T-helper 1 cell treated with Interleukin-12 subunit alpha and Interleukin-12 subunit beta and Interleukin-4 antibody, amounts not matched to agents 30 μg/mL and 1 μg/mL, for 36 hours (primary cell): Measurements from ENCODE around the gene CDKAL1.
"Not testable (repeated sequence)": the region's sequence is repeated elsewhere in the genome, so short reads cannot be mapped to it uniquely, and the experiment has no call there.

Source experiments
- H3K27ac Mint-ChIP-seq: one replicate; pipeline ENCODE4 v1.8.0; 2021; ENCODE audit warnings: mild to moderate bottlenecking, mixed read lengths
- H3K27me3 Mint-ChIP-seq: one replicate; pipeline ENCODE4 v1.8.0; 2021; ENCODE audit warnings: low read depth, mixed read lengths
- H3K36me3 Mint-ChIP-seq: one replicate; pipeline ENCODE4 v1.8.0; 2021; ENCODE audit warnings: low read depth, mixed read lengths
- H3K4me1 Mint-ChIP-seq: one replicate; pipeline ENCODE4 v1.8.0; 2021; ENCODE audit warnings: low read depth, mixed read lengths
- H3K4me3 Mint-ChIP-seq: one replicate; pipeline ENCODE4 v1.8.0; 2021; ENCODE audit warnings: mild to moderate bottlenecking, moderate library complexity, mixed read lengths
- H3K9me3 Mint-ChIP-seq: one replicate; pipeline ENCODE4 v1.8.0; 2021; ENCODE audit warnings: mixed read lengths

Gene CDKAL1

DNA sequence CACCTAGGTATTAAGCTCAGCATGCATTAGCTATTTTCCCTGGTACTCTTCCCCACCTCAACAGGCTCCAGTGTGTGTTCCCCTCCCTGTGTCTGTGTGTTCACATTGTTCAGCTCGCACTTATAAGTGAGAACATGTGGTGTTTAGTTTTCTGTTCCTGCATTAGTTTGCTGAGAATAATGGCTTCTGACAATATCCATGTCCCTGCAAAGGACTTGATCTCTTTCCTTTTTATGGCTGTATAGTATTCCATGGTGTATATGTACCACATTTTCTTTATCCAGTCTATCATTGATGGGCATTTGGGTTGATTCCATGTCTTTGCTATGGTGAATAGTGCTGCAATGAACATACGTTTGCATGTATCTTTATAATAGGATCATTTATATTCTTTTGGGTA, 521.2 kb downstream of the CDKAL1 start:
- not testable (repeated sequence) for H3K27me3 Mint-ChIP-seq, H3K36me3 Mint-ChIP-seq, H3K4me3 Mint-ChIP-seq, H3K4me1 Mint-ChIP-seq, H3K27ac Mint-ChIP-seq
- peaks cover 26% of the 10 kb centered on the region for H3K9me3 Mint-ChIP-seq

DNA sequence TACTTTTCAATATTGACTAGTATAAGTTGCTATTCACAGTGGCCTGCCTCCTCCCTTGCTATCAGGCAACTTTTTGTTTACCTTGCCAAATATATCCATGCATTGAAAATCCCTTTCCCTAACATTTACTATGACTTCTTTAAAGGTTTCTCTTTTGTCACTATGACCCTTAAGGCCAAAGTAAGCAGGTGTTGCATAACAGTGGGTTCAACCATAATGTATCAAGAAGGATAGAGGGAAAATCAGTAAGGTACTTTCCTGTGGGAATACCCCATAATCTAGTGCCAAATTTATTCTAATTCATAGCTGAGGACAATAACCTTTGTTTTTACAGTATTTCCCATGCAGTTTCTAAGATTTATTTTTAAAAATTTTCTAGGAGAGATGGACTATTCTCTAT, 527.6 kb downstream of the CDKAL1 start:
- H3K4me3 Mint-ChIP-seq, result no peak overlapping the region
- H3K9me3 Mint-ChIP-seq, result peaks cover 20% of the 10 kb centered on the region
- peaks cover 10% of the 10 kb centered on the region for H3K36me3 Mint-ChIP-seq
- no peaks in the 10 kb centered on the region for H3K27me3 Mint-ChIP-seq
- peaks cover 2% of the 10 kb centered on the region for H3K4me1 Mint-ChIP-seq
- H3K27ac Mint-ChIP-seq, result no peak overlapping the region

DNA sequence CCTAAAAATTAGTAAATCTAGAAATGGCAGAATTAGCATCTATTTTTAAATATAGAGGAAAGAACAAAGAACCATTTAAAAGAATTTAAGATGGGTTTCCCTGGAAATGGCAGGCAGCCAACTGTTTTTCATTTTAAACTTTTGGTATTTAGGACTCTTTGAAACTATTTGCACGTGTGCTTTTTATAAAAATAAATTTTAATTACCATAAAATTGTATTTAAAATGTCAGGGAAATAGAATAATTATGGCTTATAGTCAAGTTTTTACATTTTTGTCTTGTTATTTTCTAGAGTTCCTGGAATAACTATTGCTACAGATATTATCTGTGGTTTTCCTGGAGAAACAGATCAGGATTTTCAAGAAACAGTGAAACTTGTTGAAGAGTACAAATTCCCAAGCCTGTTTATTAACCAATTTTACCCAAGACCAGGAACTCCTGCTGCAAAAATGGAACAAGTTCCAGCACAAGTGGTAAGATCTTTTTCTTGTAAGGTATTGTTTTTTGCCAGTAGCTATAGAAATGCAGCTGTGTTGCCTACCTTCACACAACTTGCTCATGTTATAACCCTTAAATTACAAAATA, 530.6 kb downstream of the CDKAL1 start:
- Mint-ChIP-seq H3K27ac (no peak overlapping the region), H3K27me3 (no peaks in the 10 kb centered on the region), H3K9me3 (peaks cover 5% of the 10 kb centered on the region), H3K4me1 (peaks cover 2% of the 10 kb centered on the region), H3K4me3 (no peak overlapping the region), H3K36me3 (peaks cover 10% of the 10 kb centered on the region)

DNA sequence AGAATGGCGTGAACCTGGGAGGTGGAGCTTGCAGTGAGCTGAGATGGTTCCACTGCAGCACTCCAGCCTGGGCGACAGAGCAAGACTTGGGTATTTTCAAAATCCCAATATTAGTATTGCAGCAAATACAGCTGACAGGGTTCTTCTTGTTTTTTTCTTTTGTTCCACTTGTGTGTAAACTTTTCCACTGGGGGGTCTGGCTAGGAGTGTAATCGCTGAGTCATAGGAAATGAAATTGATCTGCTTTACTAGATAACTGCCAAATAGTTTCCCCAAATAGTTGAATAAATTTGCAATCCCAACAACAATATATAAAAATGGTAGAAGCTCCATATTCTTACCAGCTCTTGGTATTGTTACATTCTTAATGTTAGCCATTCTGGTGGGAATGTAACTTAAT, 533.3 kb downstream of the CDKAL1 start:
- Mint-ChIP-seq H3K9me3 (peaks cover 21% of the 10 kb centered on the region), H3K36me3 (peaks cover 25% of the 10 kb centered on the region), H3K27me3 (no peaks in the 10 kb centered on the region), H3K4me3 (no peak overlapping the region), H3K4me1 (peaks cover 2% of the 10 kb centered on the region), H3K27ac (no peak overlapping the region)

DNA sequence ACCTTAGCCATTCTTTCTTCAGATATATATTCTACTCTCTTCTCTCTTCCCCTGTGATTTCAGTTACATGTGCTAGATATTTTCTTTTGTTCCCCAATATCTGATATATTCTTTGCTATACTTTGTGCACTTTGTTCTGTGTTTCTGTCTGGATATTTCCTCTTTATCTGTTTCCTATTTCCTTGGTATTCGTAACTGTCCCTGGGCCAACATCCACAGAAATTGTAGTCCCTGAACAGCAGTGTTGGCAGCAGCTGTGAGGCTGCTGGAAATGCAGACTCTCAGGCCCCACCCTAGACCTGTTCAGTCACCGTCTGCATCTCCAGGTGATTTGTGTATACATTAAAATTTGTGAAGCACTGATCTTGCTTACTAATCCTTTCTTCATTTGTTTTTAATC, 536.4 kb downstream of the CDKAL1 start:
- peaks cover 40% of the 10 kb centered on the region for H3K9me3 Mint-ChIP-seq
- H3K4me1 Mint-ChIP-seq, result no peaks in the 10 kb centered on the region
- H3K36me3 Mint-ChIP-seq, result peaks cover 39% of the 10 kb centered on the region
- H3K4me3 Mint-ChIP-seq, result no peak overlapping the region
- H3K27me3 Mint-ChIP-seq, result no peaks in the 10 kb centered on the region
- no peak overlapping the region for H3K27ac Mint-ChIP-seq

DNA sequence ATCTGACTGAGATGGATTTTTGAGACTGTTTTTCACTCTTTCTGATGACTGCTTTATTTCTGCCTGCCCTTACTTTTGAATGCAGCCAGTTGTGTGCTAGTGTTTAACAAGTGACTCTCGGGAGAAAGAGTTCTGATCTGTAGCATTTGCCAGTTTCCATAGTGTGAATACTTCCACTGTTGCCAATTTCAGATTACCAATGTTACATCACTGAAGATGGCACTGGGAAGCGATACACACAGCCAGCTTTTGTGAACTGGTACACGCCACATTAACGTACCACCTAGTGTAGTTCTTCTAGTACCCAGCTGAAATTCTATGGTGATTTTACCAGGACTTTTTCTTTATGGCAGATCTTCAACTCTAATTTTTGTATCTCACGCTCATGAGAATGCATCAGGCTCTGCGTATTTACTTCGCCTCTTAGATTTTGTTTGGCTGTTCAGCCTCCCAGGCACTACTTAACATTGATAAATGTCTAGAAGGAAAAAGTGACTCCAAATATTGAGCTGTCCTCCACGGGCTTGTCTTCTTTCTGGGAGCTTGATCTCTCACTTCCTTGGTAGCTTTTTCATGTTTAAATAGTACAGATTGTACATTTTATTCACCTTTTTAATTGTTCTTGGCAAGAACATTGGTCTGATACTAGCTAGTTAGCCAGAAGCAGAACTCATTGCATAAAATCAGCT, 537.7 kb downstream of the CDKAL1 start:
- no peak overlapping the region for H3K27ac Mint-ChIP-seq
- H3K27me3 Mint-ChIP-seq, result no peaks in the 10 kb centered on the region
- H3K4me1 Mint-ChIP-seq, result no peaks in the 10 kb centered on the region
- peaks cover 36% of the 10 kb centered on the region for H3K36me3 Mint-ChIP-seq
- H3K4me3 Mint-ChIP-seq, result no peak overlapping the region
- H3K9me3 Mint-ChIP-seq, result peaks cover 48% of the 10 kb centered on the region

DNA sequence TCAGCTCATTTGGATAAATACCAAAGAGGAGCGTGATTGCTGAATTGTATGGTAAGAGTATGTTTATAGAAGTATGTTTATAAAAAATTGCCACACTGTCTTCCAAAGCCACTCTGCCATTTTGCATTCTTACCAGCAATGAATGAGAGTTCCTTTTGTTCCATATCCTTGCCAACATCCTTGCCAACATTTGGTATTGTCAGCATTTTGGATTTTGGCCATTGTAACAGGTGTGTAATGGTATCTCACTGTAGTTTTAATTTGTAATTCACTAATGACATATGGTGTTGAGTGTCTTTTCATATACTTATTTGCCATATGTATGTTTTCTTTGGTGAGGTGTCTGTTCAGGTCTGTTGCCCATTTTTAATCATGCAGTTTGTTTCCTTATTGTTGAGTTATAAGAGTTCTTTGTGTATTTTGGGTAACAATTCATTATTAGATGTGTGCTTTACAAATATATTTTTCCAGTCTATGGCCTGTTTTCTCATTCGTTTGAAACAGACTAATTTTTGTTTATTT, 539.1 kb downstream of the CDKAL1 start:
- Mint-ChIP-seq H3K4me1 (no peaks in the 10 kb centered on the region), H3K36me3 (peaks cover 39% of the 10 kb centered on the region), H3K27me3 (no peaks in the 10 kb centered on the region), H3K27ac (no peak overlapping the region), H3K9me3 (peaks cover 60% of the 10 kb centered on the region), H3K4me3 (no peak overlapping the region)

DNA sequence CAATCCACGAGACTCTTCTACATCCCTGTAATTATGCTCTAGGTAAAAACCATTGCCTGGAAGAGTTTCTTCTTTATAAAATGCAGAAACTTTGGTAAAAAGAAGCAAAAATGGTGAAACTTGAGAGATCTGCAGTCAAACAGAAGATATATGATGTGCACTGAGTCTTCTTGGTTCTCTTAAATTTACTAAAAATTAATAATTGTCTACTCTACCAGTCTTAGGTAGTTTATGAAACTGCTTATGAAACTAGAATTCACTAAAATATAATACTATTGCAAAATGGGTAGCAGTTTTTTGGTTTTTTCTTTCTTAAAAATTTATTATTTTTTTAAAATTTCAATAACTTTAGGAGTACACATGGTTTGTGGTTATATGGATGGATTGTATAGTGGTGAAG, 540.2 kb downstream of the CDKAL1 start:
- no peaks in the 10 kb centered on the region for H3K27me3 Mint-ChIP-seq
- H3K4me1 Mint-ChIP-seq, result no peaks in the 10 kb centered on the region
- H3K36me3 Mint-ChIP-seq, result peaks cover 37% of the 10 kb centered on the region
- H3K4me3 Mint-ChIP-seq, result no peak overlapping the region
- peaks cover 63% of the 10 kb centered on the region for H3K9me3 Mint-ChIP-seq
- H3K27ac Mint-ChIP-seq, result no peak overlapping the region

DNA sequence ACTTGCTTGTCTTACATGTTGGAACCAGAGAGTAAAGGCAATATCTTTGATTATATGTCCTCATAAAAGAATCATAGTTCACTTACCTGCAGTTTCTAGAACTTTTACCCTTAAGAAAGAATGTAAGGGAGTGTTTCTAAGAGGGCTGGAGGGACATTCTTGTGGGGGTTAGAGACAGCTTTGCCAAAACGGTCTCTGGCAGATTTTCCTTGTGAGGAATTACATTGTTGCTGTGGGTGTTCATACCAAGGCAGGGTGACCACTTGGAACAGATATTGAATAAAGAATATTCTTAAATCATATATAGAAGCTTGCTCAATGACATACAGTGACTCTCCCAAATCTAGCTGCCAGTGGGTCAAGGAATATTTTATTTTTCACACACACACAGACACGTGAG, 541.7 kb downstream of the CDKAL1 start:
- H3K4me3 Mint-ChIP-seq, result no peak overlapping the region
- H3K4me1 Mint-ChIP-seq, result no peaks in the 10 kb centered on the region
- no peaks in the 10 kb centered on the region for H3K27me3 Mint-ChIP-seq
- peaks cover 35% of the 10 kb centered on the region for H3K36me3 Mint-ChIP-seq
- peaks cover 62% of the 10 kb centered on the region for H3K9me3 Mint-ChIP-seq
- H3K27ac Mint-ChIP-seq, result no peak overlapping the region

DNA sequence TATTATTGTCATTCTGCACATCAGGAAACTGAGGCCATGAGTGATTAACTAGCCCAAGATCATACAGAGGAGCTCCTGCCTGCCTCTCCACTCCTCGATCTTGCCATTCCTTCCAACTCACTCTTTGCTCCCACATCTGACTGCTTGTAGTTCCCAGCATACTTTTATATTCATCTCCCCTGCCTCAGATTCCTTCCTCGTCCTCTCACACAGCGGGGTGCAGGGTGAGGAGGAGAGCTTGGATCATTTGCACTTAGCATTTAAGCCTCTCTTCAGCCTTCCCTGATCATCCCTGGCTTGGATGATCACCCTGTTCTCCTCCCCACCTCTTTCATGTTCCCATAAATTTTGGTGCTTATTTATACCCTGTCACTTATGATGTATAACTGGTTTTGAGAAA, 544.2 kb downstream of the CDKAL1 start:
- no peaks in the 10 kb centered on the region for H3K4me1 Mint-ChIP-seq
- no peak overlapping the region for H3K27ac Mint-ChIP-seq
- H3K27me3 Mint-ChIP-seq, result no peaks in the 10 kb centered on the region
- H3K9me3 Mint-ChIP-seq, result peaks cover 45% of the 10 kb centered on the region
- H3K36me3 Mint-ChIP-seq, result peaks cover 17% of the 10 kb centered on the region
- no peak overlapping the region for H3K4me3 Mint-ChIP-seq

DNA sequence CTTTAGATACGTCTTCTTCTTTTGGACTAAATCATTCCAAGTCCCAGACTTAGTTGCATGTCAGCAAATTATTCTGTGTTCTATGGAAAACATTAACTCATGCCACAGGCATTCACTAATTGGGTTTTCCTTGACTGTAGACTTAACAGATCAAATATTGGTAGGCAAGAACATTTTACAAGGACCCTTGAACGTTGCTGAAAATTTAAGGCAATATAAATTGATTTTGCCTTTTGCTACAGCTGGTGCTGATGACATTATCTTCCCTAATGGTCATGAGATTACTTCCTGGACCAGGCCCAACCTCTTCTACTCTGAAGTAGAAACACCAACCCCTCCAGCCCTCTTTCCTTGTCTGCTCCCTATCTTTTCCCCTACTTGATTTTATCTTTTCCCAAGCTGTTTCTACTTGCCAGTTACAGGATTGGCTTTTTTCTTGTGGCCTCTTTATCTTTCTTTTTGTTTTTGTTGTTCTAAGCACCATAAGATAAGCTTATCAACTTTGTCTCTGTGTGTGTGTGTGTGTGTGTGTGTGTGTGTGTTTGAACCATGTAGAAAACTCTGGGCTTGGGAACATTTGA, 545.3 kb downstream of the CDKAL1 start:
- H3K36me3 Mint-ChIP-seq, result peaks cover 13% of the 10 kb centered on the region
- no peaks in the 10 kb centered on the region for H3K27me3 Mint-ChIP-seq
- H3K4me1 Mint-ChIP-seq, result no peaks in the 10 kb centered on the region
- H3K4me3 Mint-ChIP-seq, result no peak overlapping the region
- H3K27ac Mint-ChIP-seq, result no peak overlapping the region
- peaks cover 39% of the 10 kb centered on the region for H3K9me3 Mint-ChIP-seq

DNA sequence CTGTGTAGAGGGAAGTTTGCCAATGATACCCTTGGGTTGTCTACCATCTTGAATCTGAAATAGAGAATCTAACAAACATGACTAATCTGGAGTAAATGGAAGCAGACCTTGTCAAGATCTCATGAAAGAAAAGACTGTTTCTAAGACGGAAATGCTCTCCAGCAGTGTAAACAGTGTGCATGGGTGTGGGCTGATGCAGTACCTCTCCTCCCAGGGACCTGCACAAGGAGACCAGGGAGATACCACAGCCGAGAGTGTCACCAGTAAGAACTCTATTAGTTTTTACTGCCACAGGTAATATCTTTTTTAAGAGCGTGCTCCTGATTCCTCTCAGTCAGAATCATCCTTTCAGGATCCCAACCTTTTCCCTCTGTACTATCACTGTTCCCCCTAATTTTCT, 546.0 kb downstream of the CDKAL1 start:
- H3K27ac Mint-ChIP-seq, result no peak overlapping the region
- H3K4me1 Mint-ChIP-seq, result no peaks in the 10 kb centered on the region
- H3K27me3 Mint-ChIP-seq, result no peaks in the 10 kb centered on the region
- peaks cover 36% of the 10 kb centered on the region for H3K9me3 Mint-ChIP-seq
- peaks cover 13% of the 10 kb centered on the region for H3K36me3 Mint-ChIP-seq
- no peak overlapping the region for H3K4me3 Mint-ChIP-seq

DNA sequence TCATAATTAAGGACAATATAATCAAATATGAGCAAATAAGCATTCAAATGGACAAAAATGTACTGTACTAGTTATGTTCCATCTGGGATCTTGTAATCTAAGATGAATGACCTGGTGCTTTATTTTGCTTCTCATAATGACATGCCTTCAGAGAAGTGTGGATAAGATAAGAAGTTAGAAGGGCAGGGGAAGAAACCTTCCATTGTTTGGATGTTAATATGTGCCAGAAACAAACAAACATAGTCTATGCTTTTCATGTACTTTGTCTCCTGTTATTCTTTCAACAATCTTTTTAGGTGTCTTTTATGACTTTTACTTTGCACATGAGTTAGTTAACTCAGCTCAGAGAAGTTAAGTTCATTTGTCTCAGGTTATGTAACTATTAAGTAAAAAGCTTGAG, 547.8 kb downstream of the CDKAL1 start:
- no peak overlapping the region for H3K27ac Mint-ChIP-seq

DNA sequence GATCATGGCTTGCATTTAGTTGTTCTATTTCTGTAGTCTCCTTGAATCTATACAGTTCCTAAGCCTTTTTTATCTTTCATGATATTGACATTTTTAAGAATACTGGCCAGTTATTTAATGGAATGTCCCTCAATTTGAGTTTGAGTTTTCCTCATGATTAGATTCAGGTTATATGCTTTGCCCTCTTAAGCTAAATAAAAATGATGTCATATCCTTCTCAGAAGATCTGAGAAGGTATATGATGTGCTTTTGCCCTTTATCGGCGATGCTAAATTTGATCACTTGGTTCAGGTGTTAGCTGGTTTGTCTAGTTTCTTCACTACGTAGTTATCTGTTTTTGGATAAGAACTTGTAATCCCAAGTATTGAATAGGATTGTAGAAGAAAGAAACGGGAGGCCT, 549.5 kb downstream of the CDKAL1 start:
- Mint-ChIP-seq H3K9me3 (peaks cover 13% of the 10 kb centered on the region), H3K27me3 (no peaks in the 10 kb centered on the region), H3K36me3 (peaks cover 6% of the 10 kb centered on the region), H3K4me3 (no peak overlapping the region), H3K4me1 (no peaks in the 10 kb centered on the region), H3K27ac (no peak overlapping the region)

More for the DNA sequence above, 547.8 kb downstream of the CDKAL1 start:
- H3K4me3 Mint-ChIP-seq, result no peak overlapping the region
- peaks cover 11% of the 10 kb centered on the region for H3K36me3 Mint-ChIP-seq
- H3K9me3 Mint-ChIP-seq, result peaks cover 26% of the 10 kb centered on the region
- H3K4me1 Mint-ChIP-seq, result no peaks in the 10 kb centered on the region
- no peaks in the 10 kb centered on the region for H3K27me3 Mint-ChIP-seq

DNA sequence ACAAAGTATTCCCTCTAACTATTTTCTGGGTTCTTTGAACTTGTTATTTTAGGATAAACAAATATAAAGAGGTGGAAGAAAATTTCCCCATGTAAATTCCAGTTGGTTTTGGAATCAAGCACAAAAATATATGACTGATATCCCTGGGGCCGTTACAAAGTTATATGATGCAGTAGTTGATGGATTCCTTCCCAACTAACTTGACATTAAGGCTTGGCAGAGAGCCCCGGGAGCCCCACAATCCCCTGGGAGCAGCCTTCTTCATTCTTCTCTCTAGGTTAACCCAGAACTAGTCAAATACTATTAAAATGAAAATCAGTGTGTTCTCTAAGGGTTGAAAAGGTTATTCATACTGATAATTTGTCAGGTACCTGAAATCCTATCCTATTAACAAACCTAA, 550.4 kb downstream of the CDKAL1 start:
- Mint-ChIP-seq H3K27me3 (no peaks in the 10 kb centered on the region), H3K36me3 (peaks cover 6% of the 10 kb centered on the region), H3K27ac (no peak overlapping the region), H3K4me1 (no peaks in the 10 kb centered on the region), H3K9me3 (peaks cover 11% of the 10 kb centered on the region), H3K4me3 (no peak overlapping the region)
